HEK293 (cell line): ENCODE results near the gene TNFRSF8.

Experiments used
- CTCF ChIA-PET: fragments of 350-600 bp; formaldehyde crosslinking; extraction: SDS; loops from one replicate; lab custom pipeline; 2021; ENCODE audit warnings: antibody characterized with exemption; lab: Yijun Ruan, JAX
- POLR2A ChIA-PET: fragments of 300-600 bp; formaldehyde crosslinking; extraction: SDS; loops from one replicate; lab custom pipeline; 2020; ENCODE audit warnings: antibody characterized with exemption, inconsistent platforms; lab: Yijun Ruan, JAX
- H3K27ac ChIP-seq: fragments of 200-500 bp; sonication (Bioruptor generic); 2 replicates; pipeline ENCODE4 v1.5.1; 2014; ENCODE audit warnings: low read depth, low read length, control low read depth, inconsistent platforms; ENCODE audit errors: extremely low read depth
- H3K36me3 ChIP-seq, 2 experiments: fragments of 200-500 bp in 1 of 2; sonication (Bioruptor generic) in 1 of 2; 1 replicate in 1 of 2; 2 replicates in 1 of 2; pipeline ENCODE4 v1.5.1; 2014 to 2017; ENCODE audit warnings: inconsistent platforms in 2 of 2, low read length in 2 of 2; ENCODE audit not compliant: control insufficient read depth in 2 of 2, insufficient read depth in 1 of 2
- H3K4me1 ChIP-seq: fragments of 200-500 bp; sonication (Bioruptor generic); 2 replicates; pipeline ENCODE4 v1.5.1; 2014; ENCODE audit warnings: mild to moderate bottlenecking, low read length, inconsistent platforms; ENCODE audit not compliant: control insufficient read depth, insufficient read depth
- H3K4me3 ChIP-seq: 2 replicates; pipeline ENCODE4 v1.5.1; 2011; ENCODE audit warnings: low read depth, mild to moderate bottlenecking, control low read depth, low read length, moderate library complexity
- H3K9me3 ChIP-seq: fragments of 200-500 bp; sonication (Bioruptor generic); 2 replicates; pipeline ENCODE4 v1.5.1; 2014; ENCODE audit warnings: low read depth, low read length, inconsistent platforms; ENCODE audit not compliant: control insufficient read depth, insufficient read depth
- FEZF1 ChIP-seq: fragments of 450-650 bp; formaldehyde crosslinking; IDR thresholded peaks from 2 replicates; pipeline ENCODE4 v1.5.1; 2016; ENCODE audit warnings: missing biosample characterization, missing genetic modification characterization
- KLF7 ChIP-seq: fragments of 450-650 bp; formaldehyde crosslinking; IDR thresholded peaks from 2 replicates; pipeline ENCODE4 v1.5.1; 2016; ENCODE audit warnings: missing biosample characterization, missing genetic modification characterization, borderline replicate concordance
- REST ChIP-seq: fragments of 450-650 bp; formaldehyde crosslinking; IDR thresholded peaks from 2 replicates; pipeline ENCODE4 v1.5.1; 2016; ENCODE audit warnings: missing biosample characterization, missing genetic modification characterization
- SETDB1 ChIP-seq: IDR thresholded peaks from one replicate; pipeline ENCODE4 v1.6.1; 2017; ENCODE audit warnings: mild to moderate bottlenecking, low read length, moderate library complexity, mixed read lengths; ENCODE audit not compliant: insufficient read length
- ZFHX2 ChIP-seq: fragments of 450-650 bp; formaldehyde crosslinking; conservative IDR thresholded peaks from 2 replicates; pipeline ENCODE4 v1.5.1; 2016; ENCODE audit warnings: missing biosample characterization, missing genetic modification characterization
- ZNF169 ChIP-seq: fragments of 450-650 bp; formaldehyde crosslinking; IDR thresholded peaks from 2 replicates; pipeline ENCODE4 v1.5.1; 2016; ENCODE audit warnings: missing biosample characterization, missing genetic modification characterization
- ZNF175 ChIP-seq: fragments of 450-650 bp; formaldehyde crosslinking; IDR thresholded peaks from 2 replicates; pipeline ENCODE4 v1.5.1; 2016; ENCODE audit warnings: missing biosample characterization, missing genetic modification characterization
- ZNF184 ChIP-seq: fragments of 450-650 bp; IDR thresholded peaks from 2 replicates; pipeline ENCODE4 v1.5.1; 2018; ENCODE audit warnings: missing biosample characterization, mild to moderate bottlenecking, missing genetic modification characterization
- ZNF341 ChIP-seq: fragments of 450-650 bp; formaldehyde crosslinking; IDR thresholded peaks from 2 replicates; pipeline ENCODE4; 2016; ENCODE audit warnings: low read depth, missing biosample characterization, missing genetic modification characterization
- ZNF394 ChIP-seq: fragments of 450-650 bp; formaldehyde crosslinking; IDR thresholded peaks from 2 replicates; pipeline ENCODE4 v1.5.1; 2016; ENCODE audit warnings: missing biosample characterization, missing genetic modification characterization, mild to moderate bottlenecking, moderate library complexity, borderline replicate concordance
- ZNF558 ChIP-seq: fragments of 450-650 bp; formaldehyde crosslinking; IDR thresholded peaks from 2 replicates; pipeline ENCODE4 v1.5.1; 2016; ENCODE audit warnings: missing biosample characterization, missing genetic modification characterization
- ZNF621 ChIP-seq: fragments of 450-650 bp; formaldehyde crosslinking; IDR thresholded peaks from 2 replicates; pipeline ENCODE4 v1.5.1; 2017; ENCODE audit warnings: missing biosample characterization, missing genetic modification characterization
- ZNF658 ChIP-seq: fragments of 450-650 bp; formaldehyde crosslinking; IDR thresholded peaks from 2 replicates; pipeline ENCODE4; 2016; ENCODE audit warnings: missing biosample characterization, missing genetic modification characterization
- ZNF704 ChIP-seq: fragments of 450-650 bp; formaldehyde crosslinking; IDR thresholded peaks from 2 replicates; pipeline ENCODE4 v1.5.1; 2016; ENCODE audit warnings: missing biosample characterization, missing genetic modification characterization
- TF ChIP-seq, protein P1 (sequence below): fragments of 450-650 bp; formaldehyde crosslinking; IDR thresholded peaks from 2 replicates; pipeline ENCODE4 v1.5.1; 2016; ENCODE audit warnings: missing biosample characterization, missing genetic modification characterization
- TF ChIP-seq, protein P2 (sequence below): sonication (generic); formaldehyde crosslinking; IDR thresholded peaks from 2 replicates; pipeline ENCODE4 v1.8.1; 2022; ENCODE audit warnings: mild to moderate bottlenecking, moderate library complexity, missing genetic modification reagents
- TF ChIP-seq, protein P3 (sequence below): fragments of 450-650 bp; formaldehyde crosslinking; IDR thresholded peaks from 2 replicates; pipeline ENCODE4 v1.5.1; 2017; ENCODE audit warnings: missing biosample characterization, missing genetic modification characterization

TNFRSF8 gene

DNA sequence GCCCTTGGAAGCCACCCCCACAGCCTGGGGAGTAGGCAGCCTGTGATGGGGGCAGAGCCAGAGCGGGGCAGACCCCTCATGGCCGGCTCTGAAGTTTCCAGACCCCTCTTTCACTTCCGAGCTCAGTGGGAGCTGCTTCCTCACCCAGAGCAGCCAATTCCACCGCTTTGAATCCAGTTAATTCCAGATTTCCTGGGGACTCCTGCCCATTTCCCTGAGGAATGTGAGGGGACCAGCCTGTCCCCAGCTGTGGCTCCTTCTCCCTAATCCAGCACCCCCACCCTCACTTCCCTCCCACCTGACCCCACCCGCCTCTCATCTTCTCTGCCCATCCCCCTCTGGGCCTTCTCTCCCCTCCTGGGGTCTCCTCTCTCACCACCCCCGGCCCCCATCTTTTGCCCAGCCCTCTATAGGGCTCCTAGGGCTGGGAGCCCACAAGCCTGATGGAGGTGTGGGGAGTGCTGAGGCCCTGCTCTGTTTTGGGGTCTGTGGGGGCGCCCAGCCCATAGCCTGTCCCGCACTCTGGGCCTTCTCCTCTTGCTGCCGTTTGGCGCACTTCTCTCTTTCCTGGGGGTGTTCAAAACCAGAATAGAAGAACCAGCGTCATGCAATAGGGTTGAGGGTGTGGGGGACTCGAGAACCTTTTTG lies 77.5 kb downstream of the TNFRSF8 start:
- ChIA-PET POLR2A (no interaction called here), CTCF (interaction anchor here (4.2 kb wide), 1 partner anchor 15 kb away, joined by 22 read pairs; no protein-coding TSS in a partner anchor)
- no peak overlapping the region for H3K27ac ChIP-seq
- no peaks in the 10 kb centered on the region for H3K36me3 ChIP-seq
- TF ChIP-seq ZNF394 (no peak), KLF7 (tag by site-specific recombination) (no peak), ZNF558 (tag by site-specific recombination) (no peak), ZNF621 (no peak), ZNF175 (tag by site-specific recombination) (no peak), ZNF341 (tag by site-specific recombination) (no peak), SETDB1 (no peak), REST (tag by site-specific recombination) (no peak), ZNF184 (tag by site-specific recombination) (no peak), FEZF1 (tag by site-specific recombination) (no peak), ZNF169 (tag by site-specific recombination) (no peak)
- TF ChIP-seq, protein P1, sequence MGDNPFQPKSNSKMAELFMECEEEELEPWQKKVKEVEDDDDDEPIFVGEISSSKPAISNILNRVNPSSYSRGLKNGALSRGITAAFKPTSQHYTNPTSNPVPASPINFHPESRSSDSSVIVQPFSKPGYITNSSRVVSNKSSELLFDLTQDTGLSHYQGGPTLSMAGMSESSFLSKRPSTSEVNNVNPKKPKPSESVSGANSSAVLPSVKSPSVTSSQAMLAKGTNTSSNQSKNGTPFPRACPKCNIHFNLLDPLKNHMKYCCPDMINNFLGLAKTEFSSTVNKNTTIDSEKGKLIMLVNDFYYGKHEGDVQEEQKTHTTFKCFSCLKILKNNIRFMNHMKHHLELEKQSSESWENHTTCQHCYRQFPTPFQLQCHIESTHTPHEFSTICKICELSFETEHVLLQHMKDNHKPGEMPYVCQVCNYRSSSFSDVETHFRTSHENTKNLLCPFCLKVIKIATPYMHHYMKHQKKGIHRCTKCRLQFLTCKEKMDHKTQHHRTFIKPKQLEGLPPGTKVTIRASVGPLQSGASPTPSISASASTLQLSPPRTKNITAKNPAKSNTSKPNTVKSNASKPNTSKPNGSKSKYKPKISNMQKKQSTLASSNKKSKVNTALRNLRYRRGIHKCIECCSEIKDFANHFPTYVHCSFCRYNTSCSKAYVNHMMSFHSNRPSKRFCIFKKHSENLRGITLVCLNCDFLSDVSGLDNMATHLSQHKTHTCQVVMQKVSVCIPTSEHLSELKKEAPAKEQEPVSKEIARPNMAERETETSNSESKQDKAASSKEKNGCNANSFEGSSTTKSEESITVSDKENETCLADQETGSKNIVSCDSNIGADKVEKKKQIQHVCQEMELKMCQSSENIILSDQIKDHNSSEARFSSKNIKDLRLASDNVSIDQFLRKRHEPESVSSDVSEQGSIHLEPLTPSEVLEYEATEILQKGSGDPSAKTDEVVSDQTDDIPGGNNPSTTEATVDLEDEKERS = no peak
- TF ChIP-seq, protein P2, sequence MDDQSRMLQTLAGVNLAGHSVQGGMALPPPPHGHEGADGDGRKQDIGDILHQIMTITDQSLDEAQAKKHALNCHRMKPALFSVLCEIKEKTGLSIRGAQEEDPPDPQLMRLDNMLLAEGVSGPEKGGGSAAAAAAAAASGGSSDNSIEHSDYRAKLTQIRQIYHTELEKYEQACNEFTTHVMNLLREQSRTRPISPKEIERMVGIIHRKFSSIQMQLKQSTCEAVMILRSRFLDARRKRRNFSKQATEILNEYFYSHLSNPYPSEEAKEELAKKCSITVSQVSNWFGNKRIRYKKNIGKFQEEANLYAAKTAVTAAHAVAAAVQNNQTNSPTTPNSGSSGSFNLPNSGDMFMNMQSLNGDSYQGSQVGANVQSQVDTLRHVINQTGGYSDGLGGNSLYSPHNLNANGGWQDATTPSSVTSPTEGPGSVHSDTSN (CRISPR knock-in tag) = no peak
- peaks cover 6% of the 10 kb centered on the region; the same call in 1 of the 2 replicates for H3K4me1 ChIP-seq
- H3K9me3 ChIP-seq = no peaks in the 10 kb centered on the region
- no peak overlapping the region for H3K4me3 ChIP-seq

DNA sequence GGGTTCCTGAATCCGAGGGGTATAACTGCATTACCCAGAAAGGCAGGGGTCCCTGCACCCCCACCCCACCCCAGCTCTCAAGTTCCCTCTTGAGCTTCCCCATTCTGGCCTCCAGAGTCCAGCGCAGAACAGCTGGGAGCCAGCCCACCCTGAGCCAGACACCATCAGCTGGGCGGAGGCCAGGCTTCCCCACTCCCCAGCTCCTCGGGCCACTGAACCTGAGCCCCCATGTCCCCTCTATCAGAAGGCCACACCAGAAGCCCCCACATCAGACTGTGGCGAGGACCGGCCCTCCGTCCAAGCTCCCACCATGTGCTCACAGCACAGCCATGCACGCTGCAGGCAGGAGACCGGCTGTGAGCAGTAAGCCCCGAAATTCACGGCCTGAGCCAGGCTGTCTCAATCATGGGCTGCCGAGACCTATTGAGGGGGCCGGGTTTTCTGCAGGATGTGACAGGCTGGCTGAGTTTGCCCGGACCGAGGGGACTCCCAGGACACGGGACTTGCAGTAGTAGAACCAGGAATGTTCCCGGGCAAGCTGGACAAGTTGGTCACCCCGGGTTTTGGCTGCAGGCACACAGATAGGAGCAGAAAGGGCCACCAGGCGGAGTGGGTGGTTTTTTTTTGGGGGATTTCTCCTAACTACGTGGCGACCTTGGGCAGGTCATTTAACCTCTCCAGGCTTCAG lies 78.2 kb downstream of the TNFRSF8 start:
- Histone ChIP-seq H3K27ac (no peak overlapping the region), H3K4me3 (no peak overlapping the region), H3K4me1 (peaks cover 6% of the 10 kb centered on the region; the same call in 1 of the 2 replicates), H3K9me3 (no peaks in the 10 kb centered on the region), H3K36me3 (no peaks in the 10 kb centered on the region)
- ChIA-PET CTCF (interaction anchor here (0.6 to 4.2 kb wide), 3 partner anchors 16 to 42 kb away, joined by 3 to 22 read pairs (median 3); no protein-coding TSS in a partner anchor), POLR2A (no interaction called here)
- no peak for TF ChIP-seq ZFHX2 (tag by site-specific recombination)
- TF ChIP-seq, protein P3, sequence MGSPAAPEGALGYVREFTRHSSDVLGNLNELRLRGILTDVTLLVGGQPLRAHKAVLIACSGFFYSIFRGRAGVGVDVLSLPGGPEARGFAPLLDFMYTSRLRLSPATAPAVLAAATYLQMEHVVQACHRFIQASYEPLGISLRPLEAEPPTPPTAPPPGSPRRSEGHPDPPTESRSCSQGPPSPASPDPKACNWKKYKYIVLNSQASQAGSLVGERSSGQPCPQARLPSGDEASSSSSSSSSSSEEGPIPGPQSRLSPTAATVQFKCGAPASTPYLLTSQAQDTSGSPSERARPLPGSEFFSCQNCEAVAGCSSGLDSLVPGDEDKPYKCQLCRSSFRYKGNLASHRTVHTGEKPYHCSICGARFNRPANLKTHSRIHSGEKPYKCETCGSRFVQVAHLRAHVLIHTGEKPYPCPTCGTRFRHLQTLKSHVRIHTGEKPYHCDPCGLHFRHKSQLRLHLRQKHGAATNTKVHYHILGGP = no peak
- TF ChIP-seq ZNF658 (tag by site-specific recombination) = no peak
- no peak for TF ChIP-seq ZNF704 (tag by site-specific recombination)
